IMR-90 (cell line): ENCODE measurements around the gene BCAS3. TPM values are rescaled to one million over a fixed set of nuclear protein-coding genes. Genes with fewer than 3 reads are reported as not detected.

Source experiments
- ATAC-seq: fragments of 200-7000 bp; cut with Tn5 transposase; 2 replicates; pipeline ENCODE4 v1.9.1; 2020; ENCODE audit warnings: low read depth, mild to moderate bottlenecking, moderate library complexity
- BruUV-seq: library from RNA; stranded (reverse); fragments of 400-500 nt; replicated peaks from 2 replicates; lab custom pipeline; 2021; lab: Mats Ljungman, UMichigan
- CTCF ChIA-PET: fragments of 300-600 bp; formaldehyde crosslinking; extraction: SDS; loops from one replicate; lab custom pipeline; 2021; ENCODE audit warnings: antibody characterized with exemption; lab: Yijun Ruan, JAX
- POLR2A ChIA-PET: fragments of 300-600 bp; sonication (Branson Sonifier 250); formaldehyde crosslinking; loops from one replicate; lab custom pipeline; 2022; ENCODE audit warnings: antibody characterized with exemption; ENCODE audit not compliant: unreplicated experiment; lab: Charles Lee
- DNase-seq: peaks from one replicate; pipeline ENCODE4 v3.0.0; 2013
- H2AFZ ChIP-seq: replicated peaks from 2 replicates; pipeline ENCODE3; 2013; ENCODE audit warnings: low read length, mild to moderate bottlenecking; ENCODE audit not compliant: poor library complexity
- H2AK5ac ChIP-seq: 2 replicates; pipeline ENCODE4 v1.6.1; 2013; ENCODE audit warnings: low read depth, low read length, inconsistent platforms
- H2AK9ac ChIP-seq: replicated peaks from 2 replicates; pipeline ENCODE3; 2013; ENCODE audit warnings: mild to moderate bottlenecking, low read depth, low read length, moderate library complexity; ENCODE audit not compliant: poor library complexity
- H2BK120ac ChIP-seq: 2 replicates; pipeline ENCODE4 v1.6.1; 2013; ENCODE audit warnings: low read depth, low read length, inconsistent platforms
- H2BK15ac ChIP-seq: 3 replicates; pipeline ENCODE4 v1.6.1; 2013; ENCODE audit warnings: low read depth, low read length, inconsistent platforms
- H2BK20ac ChIP-seq: 2 replicates; pipeline ENCODE4 v1.6.1; 2013; ENCODE audit warnings: low read depth, mild to moderate bottlenecking, inconsistent platforms, low read length, moderate library complexity
- H2BK5ac ChIP-seq: 2 replicates; pipeline ENCODE4 v1.6.1; 2013; ENCODE audit warnings: mild to moderate bottlenecking, low read depth, low read length, inconsistent platforms; ENCODE audit not compliant: poor library complexity, severe bottlenecking
- H3K14ac ChIP-seq: replicated peaks from 2 replicates; pipeline ENCODE4 v1.6.1; 2013; ENCODE audit warnings: low read depth, low read length, inconsistent platforms
- H3K18ac ChIP-seq: 2 replicates; pipeline ENCODE4 v1.6.1; 2013; ENCODE audit warnings: low read depth, low read length, control low read depth
- H3K23ac ChIP-seq: 2 replicates; pipeline ENCODE4 v1.6.1; 2013; ENCODE audit warnings: low read depth, low read length, inconsistent platforms
- H3K27ac ChIP-seq: 2 replicates; pipeline ENCODE4 v1.5.1; 2013; ENCODE audit warnings: mild to moderate bottlenecking, control low read depth, low read length; ENCODE audit not compliant: insufficient read depth
- H3K27me3 ChIP-seq: 2 replicates; pipeline ENCODE4 v1.6.1; 2013; ENCODE audit warnings: low read length; ENCODE audit not compliant: control insufficient read depth, insufficient read depth
- H3K36me3 ChIP-seq: 2 replicates; pipeline ENCODE4 v1.6.1; 2013; ENCODE audit warnings: low read length, mixed read lengths; ENCODE audit not compliant: control insufficient read depth, insufficient read depth
- H3K4ac ChIP-seq: 2 replicates; pipeline ENCODE4 v1.6.1; 2013; ENCODE audit warnings: low read depth, low read length, inconsistent platforms
- H3K4me1 ChIP-seq: 2 replicates; pipeline ENCODE4 v1.6.1; 2013; ENCODE audit warnings: low read length, mixed read lengths; ENCODE audit not compliant: control insufficient read depth, insufficient read depth
- H3K4me2 ChIP-seq: 2 replicates; pipeline ENCODE4 v1.6.1; 2013; ENCODE audit warnings: low read depth, mild to moderate bottlenecking, control low read depth, low read length, moderate library complexity
- H3K4me3 ChIP-seq: 2 replicates; pipeline ENCODE4 v1.5.1; 2013; ENCODE audit warnings: low read depth, mild to moderate bottlenecking, control low read depth, low read length, moderate library complexity; ENCODE audit not compliant: insufficient read depth
- H3K56ac ChIP-seq: 2 replicates; pipeline ENCODE4 v1.6.1; 2013; ENCODE audit warnings: low read length, inconsistent platforms; ENCODE audit not compliant: insufficient read depth; ENCODE audit errors: extremely low read depth
- H3K79me1 ChIP-seq, 2 experiments: 2 replicates each; pipeline ENCODE4 v1.6.1; 2013; ENCODE audit warnings: low read length in 2 of 2, inconsistent platforms in 1 of 2, low read depth in 1 of 2
- H3K9ac ChIP-seq: 2 replicates; pipeline ENCODE4 v1.6.1; 2013; ENCODE audit warnings: low read depth, low read length, control low read depth
- H3K9me1 ChIP-seq: 2 replicates; pipeline ENCODE4 v1.6.1; 2013; ENCODE audit warnings: low read length, inconsistent platforms; ENCODE audit not compliant: insufficient read depth
- H3K9me3 ChIP-seq: 2 replicates; pipeline ENCODE4 v1.6.1; 2013; ENCODE audit warnings: low read length; ENCODE audit not compliant: control insufficient read depth, insufficient read depth
- H4K20me1 ChIP-seq: 2 replicates; pipeline ENCODE4 v1.6.1; 2013; ENCODE audit warnings: low read length, inconsistent platforms; ENCODE audit not compliant: insufficient read depth
- H4K5ac ChIP-seq: 2 replicates; pipeline ENCODE4 v1.6.1; 2013; ENCODE audit warnings: mild to moderate bottlenecking, low read depth, low read length, control low read depth
- H4K8ac ChIP-seq, 2 experiments: 2 replicates each; pipeline ENCODE4 v1.6.1; 2013; ENCODE audit warnings: low read depth in 2 of 2, low read length in 2 of 2, control low read depth in 1 of 2, inconsistent platforms in 1 of 2
- H4K91ac ChIP-seq: 2 replicates; pipeline ENCODE4 v1.6.1; 2013; ENCODE audit warnings: low read depth, low read length, inconsistent platforms; ENCODE audit not compliant: insufficient read depth
- BHLHE40 ChIP-seq: fragments of 150-350 bp; IDR thresholded peaks from 2 replicates; pipeline ENCODE4 v1.6.1; 2016; ENCODE audit warnings: mild to moderate bottlenecking, low read depth, low read length
- CEBPB ChIP-seq: IDR thresholded peaks from 2 replicates; pipeline ENCODE4 v1.6.1; 2012; ENCODE audit warnings: low read depth, low read length, improper control_type of control experiment
- CHD1 ChIP-seq: IDR thresholded peaks from 2 replicates; pipeline ENCODE4 v1.6.1; 2012; ENCODE audit warnings: low read depth, low read length, improper control_type of control experiment
- FOS ChIP-seq: fragments of 150-350 bp; IDR thresholded peaks from 2 replicates; pipeline ENCODE4 v1.6.1; 2016; ENCODE audit warnings: low read depth, low read length
- MAFK ChIP-seq: IDR thresholded peaks from 2 replicates; pipeline ENCODE4 v1.6.1; 2012; ENCODE audit warnings: low read depth, low read length, improper control_type of control experiment
- MAZ ChIP-seq: IDR thresholded peaks from 2 replicates; pipeline ENCODE4 v1.6.1; 2012; ENCODE audit warnings: low read depth, mild to moderate bottlenecking, low read length, improper control_type of control experiment, moderate library complexity, borderline replicate concordance
- MXI1 ChIP-seq: IDR thresholded peaks from 2 replicates; pipeline ENCODE4 v1.6.1; 2012; ENCODE audit warnings: low read depth, mild to moderate bottlenecking, low read length, moderate library complexity, borderline replicate concordance
- NFE2L2 ChIP-seq: fragments of 150-350 bp; IDR thresholded peaks from 2 replicates; pipeline ENCODE4 v1.6.1; 2016; ENCODE audit warnings: low read depth, mild to moderate bottlenecking, low read length
- POLR2A ChIP-seq: IDR thresholded peaks from 2 replicates; pipeline ENCODE4 v1.6.1; 2012; ENCODE audit warnings: mild to moderate bottlenecking, low read depth, low read length
- RAD21 ChIP-seq: IDR thresholded peaks from 2 replicates; pipeline ENCODE4 v1.6.1; 2012; ENCODE audit warnings: low read length, improper control_type of control experiment
- RCOR1 ChIP-seq: IDR thresholded peaks from 2 replicates; pipeline ENCODE4 v1.6.1; 2012; ENCODE audit warnings: mild to moderate bottlenecking, low read length, improper control_type of control experiment; ENCODE audit not compliant: insufficient replicate concordance
- RFX5 ChIP-seq: IDR thresholded peaks from 2 replicates; pipeline ENCODE4 v1.8.0; 2012; ENCODE audit warnings: low read depth, mild to moderate bottlenecking, low read length, moderate library complexity
- SMC3 ChIP-seq: fragments of 150-350 bp; IDR thresholded peaks from 2 replicates; pipeline ENCODE4 v1.6.1; 2016; ENCODE audit warnings: low read depth, mild to moderate bottlenecking, antibody characterized with exemption, low read length, moderate library complexity
- WGBS, 2 experiments: methylation state at CpG; one replicate each; pipeline versions ENCODE4 v1.1.5 to v1.1.7; 2013; ENCODE audit warnings: missing lambda C conversion rate in 2 of 2; ENCODE audit not compliant: insufficient read length in 1 of 2; ENCODE audit errors: extremely low coverage in 2 of 2; 5-methylcytosine and 5-hydroxymethylcytosine counted together
- dilution Hi-C: fragments of 300-500 bp; cut with HindIII; formaldehyde crosslinking; loops from one replicate; pipeline ENCODE4 v1.14.3; 2018; ENCODE audit warnings: low sequenced_read_pairs; ENCODE audit not compliant: unreplicated experiment
- in situ Hi-C: fragments of 300-500 bp; cut with MboI; formaldehyde crosslinking; loops from 3 replicates; pipeline ENCODE4 v1.14.3; 2019; ENCODE audit warnings: low sequenced_read_pairs, inconsistent platforms, mixed read lengths
- intact Hi-C: fragments of 100-400 bp; cut with micrococcal nuclease; formaldehyde crosslinking; loops from 2 replicates; pipeline ENCODE4 v1.10.0; 2022
- polyA plus RNA-seq, 3 experiments: library from polyadenylated mRNA; depleted of rRNA; stranded (reverse); fragments of >200 nt; gene quantifications; 2 replicates each; pipeline ENCODE4 v1.2.3, GENCODE V29; 2012; ENCODE audit warnings: low replicate concordance in 1 of 3
- total RNA-seq: library from RNA; depleted of rRNA; stranded (reverse); fragments of >200 nt; gene quantifications from 2 replicates; pipeline ENCODE4 v1.2.3, GENCODE V29; 2012
- TF ChIP-seq, protein P1 (sequence below): conservative IDR thresholded peaks from 2 replicates; pipeline ENCODE4 v1.5.1; 2012; ENCODE audit warnings: mild to moderate bottlenecking, low read depth, low read length, improper control_type of control experiment
- TF ChIP-seq, protein P2 (sequence below): fragments of 150-350 bp; IDR thresholded peaks from 2 replicates; pipeline ENCODE4 v1.6.1; 2016; ENCODE audit warnings: low read depth, mild to moderate bottlenecking, low read length, moderate library complexity, borderline replicate concordance
- TF ChIP-seq, protein P3 (sequence below): fragments of 150-350 bp; IDR thresholded peaks from 2 replicates; pipeline ENCODE4 v1.6.1; 2017; ENCODE audit warnings: mild to moderate bottlenecking, antibody characterized with exemption, low read length, low read depth

Gene BCAS3
- total and polyA plus RNA-seq, 2 of the 4 experiments (the other 2 are of a cell fraction): 6.3 to 27.1 TPM

DNA sequence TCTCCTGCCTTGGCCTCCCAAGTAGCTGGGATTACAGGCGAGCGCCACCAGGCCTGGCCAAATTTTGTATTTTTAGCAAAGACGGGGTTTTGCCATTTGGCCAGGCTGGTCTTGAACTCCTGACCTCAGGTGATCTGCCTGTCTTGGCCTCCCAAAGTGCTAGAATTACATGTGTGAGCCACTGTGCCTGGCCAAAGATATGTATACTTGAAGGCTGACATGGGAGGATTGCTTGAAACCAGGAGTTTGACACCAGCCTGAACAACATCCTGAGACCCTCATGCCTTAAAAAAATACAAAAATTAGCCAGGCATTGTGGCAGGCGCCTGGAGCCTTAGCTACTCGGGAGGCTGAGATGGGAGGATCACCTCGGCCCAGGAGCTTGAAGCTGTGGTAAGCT, 3.1 kb downstream of the BCAS3 start:
- Histone ChIP-seq H3K27ac (no peak overlapping the region), H2AK9ac (no peak overlapping the region), H3K4ac (no peak overlapping the region), H4K8ac (no peak overlapping the region), H2AK5ac (no peak overlapping the region), H3K79me1 (peaks cover 9 to 10% of the 10 kb centered on the region in 2 experiments; a peak in 3 of 4 replicates), H3K9me1 (no peaks in the 10 kb centered on the region), H3K36me3 (peaks cover 2% of the 10 kb centered on the region; the same call in 1 of the 2 replicates), H2BK20ac (no peak overlapping the region), H3K14ac (no peak overlapping the region), H4K5ac (no peak overlapping the region), H3K4me2 (no peak overlapping the region), H3K4me3 (no peak overlapping the region), H3K27me3 (no peaks in the 10 kb centered on the region), H3K23ac (no peak overlapping the region), H3K9me3 (no peaks in the 10 kb centered on the region), H2AFZ (no peak overlapping the region), H3K56ac (no peak overlapping the region), H2BK120ac (no peak overlapping the region), H4K91ac (no peak overlapping the region), H3K9ac (no peak overlapping the region), H2BK15ac (no peak overlapping the region), H2BK5ac (no peak overlapping the region), H4K20me1 (no peaks in the 10 kb centered on the region), H3K4me1 (peaks cover 3% of the 10 kb centered on the region; the same call in 1 of the 2 replicates), H3K18ac (no peak overlapping the region)
- intact Hi-C loops: no loop called here
- in situ Hi-C loops: no loop called here
- CTCF ChIA-PET: no interaction called here
- DNase-seq (no peak), ATAC-seq (no peak)
- TF ChIP-seq, protein P1, sequence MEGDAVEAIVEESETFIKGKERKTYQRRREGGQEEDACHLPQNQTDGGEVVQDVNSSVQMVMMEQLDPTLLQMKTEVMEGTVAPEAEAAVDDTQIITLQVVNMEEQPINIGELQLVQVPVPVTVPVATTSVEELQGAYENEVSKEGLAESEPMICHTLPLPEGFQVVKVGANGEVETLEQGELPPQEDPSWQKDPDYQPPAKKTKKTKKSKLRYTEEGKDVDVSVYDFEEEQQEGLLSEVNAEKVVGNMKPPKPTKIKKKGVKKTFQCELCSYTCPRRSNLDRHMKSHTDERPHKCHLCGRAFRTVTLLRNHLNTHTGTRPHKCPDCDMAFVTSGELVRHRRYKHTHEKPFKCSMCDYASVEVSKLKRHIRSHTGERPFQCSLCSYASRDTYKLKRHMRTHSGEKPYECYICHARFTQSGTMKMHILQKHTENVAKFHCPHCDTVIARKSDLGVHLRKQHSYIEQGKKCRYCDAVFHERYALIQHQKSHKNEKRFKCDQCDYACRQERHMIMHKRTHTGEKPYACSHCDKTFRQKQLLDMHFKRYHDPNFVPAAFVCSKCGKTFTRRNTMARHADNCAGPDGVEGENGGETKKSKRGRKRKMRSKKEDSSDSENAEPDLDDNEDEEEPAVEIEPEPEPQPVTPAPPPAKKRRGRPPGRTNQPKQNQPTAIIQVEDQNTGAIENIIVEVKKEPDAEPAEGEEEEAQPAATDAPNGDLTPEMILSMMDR: no peak
- TF ChIP-seq POLR2A: no peak
- TF ChIP-seq NFE2L2: no peak
- TF ChIP-seq RAD21: no peak
- TF ChIP-seq CHD1: no peak
- TF ChIP-seq, protein P2, sequence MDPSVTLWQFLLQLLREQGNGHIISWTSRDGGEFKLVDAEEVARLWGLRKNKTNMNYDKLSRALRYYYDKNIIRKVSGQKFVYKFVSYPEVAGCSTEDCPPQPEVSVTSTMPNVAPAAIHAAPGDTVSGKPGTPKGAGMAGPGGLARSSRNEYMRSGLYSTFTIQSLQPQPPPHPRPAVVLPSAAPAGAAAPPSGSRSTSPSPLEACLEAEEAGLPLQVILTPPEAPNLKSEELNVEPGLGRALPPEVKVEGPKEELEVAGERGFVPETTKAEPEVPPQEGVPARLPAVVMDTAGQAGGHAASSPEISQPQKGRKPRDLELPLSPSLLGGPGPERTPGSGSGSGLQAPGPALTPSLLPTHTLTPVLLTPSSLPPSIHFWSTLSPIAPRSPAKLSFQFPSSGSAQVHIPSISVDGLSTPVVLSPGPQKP: no peak
- TF ChIP-seq, protein P3, sequence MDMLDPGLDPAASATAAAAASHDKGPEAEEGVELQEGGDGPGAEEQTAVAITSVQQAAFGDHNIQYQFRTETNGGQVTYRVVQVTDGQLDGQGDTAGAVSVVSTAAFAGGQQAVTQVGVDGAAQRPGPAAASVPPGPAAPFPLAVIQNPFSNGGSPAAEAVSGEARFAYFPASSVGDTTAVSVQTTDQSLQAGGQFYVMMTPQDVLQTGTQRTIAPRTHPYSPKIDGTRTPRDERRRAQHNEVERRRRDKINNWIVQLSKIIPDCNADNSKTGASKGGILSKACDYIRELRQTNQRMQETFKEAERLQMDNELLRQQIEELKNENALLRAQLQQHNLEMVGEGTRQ: no peak
- TF ChIP-seq CEBPB: no peak
- TF ChIP-seq MXI1: no peak
- no peak for TF ChIP-seq BHLHE40
- TF ChIP-seq RCOR1: no peak
- no peak for TF ChIP-seq MAZ
- no peak for TF ChIP-seq SMC3
- TF ChIP-seq FOS: no peak
- TF ChIP-seq RFX5: no peak
- no peak for TF ChIP-seq MAFK
- dilution Hi-C loops: no loop called here
- POLR2A ChIA-PET: no interaction called here
- WGBS, 2 experiments: 94% methylated on average over 3 of the region's 6 CpGs; no CpG with 5 or more reads in 1 of the 2 experiments
- BruUV-seq: no TSS peak
